K562 treated with DMSO at 1 percent for 4 hours (cell line): ENCODE measurements around the gene PCBD2. TPM values are rescaled to one million over a fixed set of nuclear protein-coding genes. Genes with fewer than 3 reads are reported as not detected.

Experiments
- total RNA-seq: library from RNA; unstranded; fragments of 300-600 nt; gene quantifications from 2 replicates; pipeline ENCODE4 v1.2.3, GENCODE V29; 2022; ENCODE audit not compliant: insufficient read depth

Gene PCBD2
- total RNA-seq, result 1.7 and 2.6 TPM in 2 replicates

GRCh38 chr5:134904610-134905245 is at the start of gene PCBD2:
Gene PCBD2 (plus strand): TSS chr5:134905131. CDS start chr5:134905140, 9 bp downstream.

GRCh38 chr5:134873987-134874830 is 30.7 kb upstream of the PCBD2 start, which contains the start of gene TXNDC15:
Gene TXNDC15 (plus strand): TSS chr5:134874371. CDS start chr5:134874428, 57 bp downstream.

GRCh38 chr5:134967607-134968006 is 62.7 kb downstream of the PCBD2 start, which contains the start of gene CATSPER3:
Gene CATSPER3 (plus strand): TSS chr5:134967907. CDS start chr5:134967992, 85 bp downstream.

Other genes with a start within 250 kb of the PCBD2 start
- 37.3 and 37.6 TPM in 2 replicates for gene CAMLG, start 166.6 kb upstream of the PCBD2 start, total RNA-seq
- 19.4 and 30.1 TPM in 2 replicates for gene DDX46, start 146.4 kb upstream of the PCBD2 start, total RNA-seq
- gene C5orf24, start 59.2 kb upstream of the PCBD2 start, total RNA-seq, result 16.7 and 22.7 TPM in 2 replicates
- 7.7 and 12.3 TPM in 2 replicates for gene TXNDC15, start 30.8 kb upstream of the PCBD2 start, total RNA-seq
- not detected in 2 replicates for gene CATSPER3, start 62.8 kb downstream of the PCBD2 start, total RNA-seq
- 51.2 and 67.0 TPM in 2 replicates for gene PITX1, start 129.1 kb downstream of the PCBD2 start, total RNA-seq